Hematopoietic multipotent progenitor cell treated with erythropoietin and hydrocortisone succinate and interleukin-3 and kit ligand, for 15 days (in vitro differentiated cells): ENCODE measurements around the gene PARK7.
"Not testable (repeated sequence)": the region's sequence is repeated elsewhere in the genome, so short reads cannot be mapped to it uniquely, and the experiment has no call there.

Experiments used
- DNase-seq: peaks from one replicate; pipeline ENCODE4 v3.0.0-alpha.2; 2015; ENCODE audit warnings: low spot score

Gene PARK7

GRCh38 chr1:7961216-7962013, at the start of gene PARK7:
Gene PARK7 (plus strand): TSS chr1:7961711. CDS start chr1:7962786, 1,075 bp downstream.
- DNase-seq: peak; percentile 99

GRCh38 chr1:7912145-7912544, 49.4 kb upstream of the PARK7 start:
- DNase-seq: no peak

- DNase-seq: no peak
Measured at GRCh38 chr1:7912743-7913557, 48.6 kb upstream of the PARK7 start.

- DNase-seq: no peak
Measured at GRCh38 chr1:7915826-7916500, 45.5 kb upstream of the PARK7 start.

GRCh38 chr1:7916501-7916830, 45.0 kb upstream of the PARK7 start:
- DNase-seq: no peak

GRCh38 chr1:7917971-7918370, 43.5 kb upstream of the PARK7 start:
- DNase-seq: not testable (repeated sequence)

GRCh38 chr1:7919880-7920279, 41.6 kb upstream of the PARK7 start:
- no peak for DNase-seq

- DNase-seq: no peak
Measured at GRCh38 chr1:7921796-7922195, 39.7 kb upstream of the PARK7 start.

GRCh38 chr1:7922301-7922700, 39.2 kb upstream of the PARK7 start:
- no peak for DNase-seq

- DNase-seq: not testable (repeated sequence)
Measured at GRCh38 chr1:7927061-7927460, 34.5 kb upstream of the PARK7 start.

GRCh38 chr1:7928247-7928646, 33.3 kb upstream of the PARK7 start:
- DNase-seq: no peak

GRCh38 chr1:7929637-7930036, 31.9 kb upstream of the PARK7 start:
- no peak for DNase-seq

GRCh38 chr1:7930645-7931445, 30.7 kb upstream of the PARK7 start:
- DNase-seq: no peak

GRCh38 chr1:7931446-7931812, 30.1 kb upstream of the PARK7 start:
- DNase-seq: no peak

GRCh38 chr1:7932524-7933138, 28.9 kb upstream of the PARK7 start:
- DNase-seq: no peak

- DNase-seq: no peak
Measured at GRCh38 chr1:7938070-7938469, 23.4 kb upstream of the PARK7 start.

GRCh38 chr1:7940034-7940433, 21.5 kb upstream of the PARK7 start:
- DNase-seq: no peak

- DNase-seq: no peak
Measured at GRCh38 chr1:7940745-7941436, 20.6 kb upstream of the PARK7 start, which contains the start of gene TNFRSF9. Gene TNFRSF9 (minus strand): TSS chr1:7940839. CDS start chr1:7939994, 845 bp downstream.

GRCh38 chr1:7941437-7941793, 20.1 kb upstream of the PARK7 start:
- no peak for DNase-seq

- DNase-seq: no peak
Measured at GRCh38 chr1:7942214-7942921, 19.1 kb upstream of the PARK7 start.
